ENCODE results near the gene NCMAP. TPM values are rescaled to one million over a fixed set of nuclear protein-coding genes. Genes with fewer than 3 reads are reported as not detected.

Gene NCMAP
- total and polyA plus RNA-seq, 2 of the 8 experiments (the other 6 are each of a cell fraction or from before 2014, with no cell fraction given) = 0.21 to 0.39 TPM

GRCh38 chr1:24555591-24556413 lies at the start of gene NCMAP (continued):
- TF ChIP-seq, protein P1, sequence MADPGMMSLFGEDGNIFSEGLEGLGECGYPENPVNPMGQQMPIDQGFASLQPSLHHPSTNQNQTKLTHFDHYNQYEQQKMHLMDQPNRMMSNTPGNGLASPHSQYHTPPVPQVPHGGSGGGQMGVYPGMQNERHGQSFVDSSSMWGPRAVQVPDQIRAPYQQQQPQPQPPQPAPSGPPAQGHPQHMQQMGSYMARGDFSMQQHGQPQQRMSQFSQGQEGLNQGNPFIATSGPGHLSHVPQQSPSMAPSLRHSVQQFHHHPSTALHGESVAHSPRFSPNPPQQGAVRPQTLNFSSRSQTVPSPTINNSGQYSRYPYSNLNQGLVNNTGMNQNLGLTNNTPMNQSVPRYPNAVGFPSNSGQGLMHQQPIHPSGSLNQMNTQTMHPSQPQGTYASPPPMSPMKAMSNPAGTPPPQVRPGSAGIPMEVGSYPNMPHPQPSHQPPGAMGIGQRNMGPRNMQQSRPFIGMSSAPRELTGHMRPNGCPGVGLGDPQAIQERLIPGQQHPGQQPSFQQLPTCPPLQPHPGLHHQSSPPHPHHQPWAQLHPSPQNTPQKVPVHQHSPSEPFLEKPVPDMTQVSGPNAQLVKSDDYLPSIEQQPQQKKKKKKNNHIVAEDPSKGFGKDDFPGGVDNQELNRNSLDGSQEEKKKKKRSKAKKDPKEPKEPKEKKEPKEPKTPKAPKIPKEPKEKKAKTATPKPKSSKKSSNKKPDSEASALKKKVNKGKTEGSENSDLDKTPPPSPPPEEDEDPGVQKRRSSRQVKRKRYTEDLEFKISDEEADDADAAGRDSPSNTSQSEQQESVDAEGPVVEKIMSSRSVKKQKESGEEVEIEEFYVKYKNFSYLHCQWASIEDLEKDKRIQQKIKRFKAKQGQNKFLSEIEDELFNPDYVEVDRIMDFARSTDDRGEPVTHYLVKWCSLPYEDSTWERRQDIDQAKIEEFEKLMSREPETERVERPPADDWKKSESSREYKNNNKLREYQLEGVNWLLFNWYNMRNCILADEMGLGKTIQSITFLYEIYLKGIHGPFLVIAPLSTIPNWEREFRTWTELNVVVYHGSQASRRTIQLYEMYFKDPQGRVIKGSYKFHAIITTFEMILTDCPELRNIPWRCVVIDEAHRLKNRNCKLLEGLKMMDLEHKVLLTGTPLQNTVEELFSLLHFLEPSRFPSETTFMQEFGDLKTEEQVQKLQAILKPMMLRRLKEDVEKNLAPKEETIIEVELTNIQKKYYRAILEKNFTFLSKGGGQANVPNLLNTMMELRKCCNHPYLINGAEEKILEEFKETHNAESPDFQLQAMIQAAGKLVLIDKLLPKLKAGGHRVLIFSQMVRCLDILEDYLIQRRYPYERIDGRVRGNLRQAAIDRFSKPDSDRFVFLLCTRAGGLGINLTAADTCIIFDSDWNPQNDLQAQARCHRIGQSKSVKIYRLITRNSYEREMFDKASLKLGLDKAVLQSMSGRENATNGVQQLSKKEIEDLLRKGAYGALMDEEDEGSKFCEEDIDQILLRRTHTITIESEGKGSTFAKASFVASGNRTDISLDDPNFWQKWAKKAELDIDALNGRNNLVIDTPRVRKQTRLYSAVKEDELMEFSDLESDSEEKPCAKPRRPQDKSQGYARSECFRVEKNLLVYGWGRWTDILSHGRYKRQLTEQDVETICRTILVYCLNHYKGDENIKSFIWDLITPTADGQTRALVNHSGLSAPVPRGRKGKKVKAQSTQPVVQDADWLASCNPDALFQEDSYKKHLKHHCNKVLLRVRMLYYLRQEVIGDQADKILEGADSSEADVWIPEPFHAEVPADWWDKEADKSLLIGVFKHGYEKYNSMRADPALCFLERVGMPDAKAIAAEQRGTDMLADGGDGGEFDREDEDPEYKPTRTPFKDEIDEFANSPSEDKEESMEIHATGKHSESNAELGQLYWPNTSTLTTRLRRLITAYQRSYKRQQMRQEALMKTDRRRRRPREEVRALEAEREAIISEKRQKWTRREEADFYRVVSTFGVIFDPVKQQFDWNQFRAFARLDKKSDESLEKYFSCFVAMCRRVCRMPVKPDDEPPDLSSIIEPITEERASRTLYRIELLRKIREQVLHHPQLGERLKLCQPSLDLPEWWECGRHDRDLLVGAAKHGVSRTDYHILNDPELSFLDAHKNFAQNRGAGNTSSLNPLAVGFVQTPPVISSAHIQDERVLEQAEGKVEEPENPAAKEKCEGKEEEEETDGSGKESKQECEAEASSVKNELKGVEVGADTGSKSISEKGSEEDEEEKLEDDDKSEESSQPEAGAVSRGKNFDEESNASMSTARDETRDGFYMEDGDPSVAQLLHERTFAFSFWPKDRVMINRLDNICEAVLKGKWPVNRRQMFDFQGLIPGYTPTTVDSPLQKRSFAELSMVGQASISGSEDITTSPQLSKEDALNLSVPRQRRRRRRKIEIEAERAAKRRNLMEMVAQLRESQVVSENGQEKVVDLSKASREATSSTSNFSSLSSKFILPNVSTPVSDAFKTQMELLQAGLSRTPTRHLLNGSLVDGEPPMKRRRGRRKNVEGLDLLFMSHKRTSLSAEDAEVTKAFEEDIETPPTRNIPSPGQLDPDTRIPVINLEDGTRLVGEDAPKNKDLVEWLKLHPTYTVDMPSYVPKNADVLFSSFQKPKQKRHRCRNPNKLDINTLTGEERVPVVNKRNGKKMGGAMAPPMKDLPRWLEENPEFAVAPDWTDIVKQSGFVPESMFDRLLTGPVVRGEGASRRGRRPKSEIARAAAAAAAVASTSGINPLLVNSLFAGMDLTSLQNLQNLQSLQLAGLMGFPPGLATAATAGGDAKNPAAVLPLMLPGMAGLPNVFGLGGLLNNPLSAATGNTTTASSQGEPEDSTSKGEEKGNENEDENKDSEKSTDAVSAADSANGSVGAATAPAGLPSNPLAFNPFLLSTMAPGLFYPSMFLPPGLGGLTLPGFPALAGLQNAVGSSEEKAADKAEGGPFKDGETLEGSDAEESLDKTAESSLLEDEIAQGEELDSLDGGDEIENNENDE (IDR thresholded peaks at IDR 0.05; ENCODE audit: insufficient replicate concordance, low read length) = no peak

Measured in H1 (cell line).